DND-41 (cell line): ENCODE results near the gene VIPAS39.

Experiments
- ATAC-seq: fragments of 200-7000 bp; cut with Tn5 transposase; 3 replicates; pipeline ENCODE4 v1.9.1; 2021; ENCODE audit warnings: low read depth; ENCODE audit not compliant: insufficient read depth
- DNase-seq: peaks from one replicate; pipeline ENCODE4 v3.0.0-alpha.2; 2020
- H2AFZ ChIP-seq: 2 replicates; pipeline ENCODE4 v1.6.0; 2012; ENCODE audit warnings: low read depth, low read length
- H3K27ac ChIP-seq: 2 replicates; pipeline ENCODE4 v1.5.1; 2012; ENCODE audit warnings: low read length, inconsistent platforms
- H3K27me3 ChIP-seq: fragments of 200-600 bp; sonication (generic); 2 replicates; pipeline ENCODE4 v1.6.0; 2012; ENCODE audit warnings: low read length, mild to moderate bottlenecking, inconsistent platforms; ENCODE audit not compliant: insufficient read depth, poor library complexity
- H3K36me3 ChIP-seq: 2 replicates; pipeline ENCODE4 v1.5.1; 2012; ENCODE audit warnings: low read length, inconsistent platforms; ENCODE audit not compliant: insufficient read depth
- H3K4me1 ChIP-seq: 2 replicates; pipeline ENCODE4 v1.5.1; 2012; ENCODE audit warnings: mild to moderate bottlenecking, low read length; ENCODE audit not compliant: insufficient read depth
- H3K4me2 ChIP-seq: 2 replicates; pipeline ENCODE4 v1.6.0; 2012; ENCODE audit warnings: mild to moderate bottlenecking, moderate library complexity, low read length, inconsistent platforms; ENCODE audit not compliant: insufficient read depth
- H3K4me3 ChIP-seq, 2 experiments: fragments of 200-600 bp in 1 of 2; shearing (Covaris generic) in 1 of 2; 2 replicates each; pipeline ENCODE4 v1.5.1; 2012 to 2016; ENCODE audit warnings: inconsistent platforms in 2 of 2, low read length in 2 of 2, mild to moderate bottlenecking in 2 of 2, low read depth in 1 of 2, moderate library complexity in 1 of 2
- H3K79me2 ChIP-seq: 2 replicates; pipeline ENCODE4 v1.6.0; 2012; ENCODE audit warnings: low read length, inconsistent platforms; ENCODE audit not compliant: insufficient read depth
- H3K9ac ChIP-seq: 2 replicates; pipeline ENCODE4 v1.6.0; 2012; ENCODE audit warnings: low read depth, mild to moderate bottlenecking, inconsistent platforms, low read length, moderate library complexity
- H3K9me3 ChIP-seq: 2 replicates; pipeline ENCODE4 v1.5.1; 2012; ENCODE audit warnings: low read length, moderate library complexity, mild to moderate bottlenecking, inconsistent platforms; ENCODE audit not compliant: insufficient read depth, severe bottlenecking
- H4K20me1 ChIP-seq: 2 replicates; pipeline ENCODE4 v1.6.0; 2012; ENCODE audit warnings: low read length; ENCODE audit not compliant: insufficient read depth
- CTCF ChIP-seq: IDR thresholded peaks from 2 replicates; pipeline ENCODE4 v1.5.1; 2012; ENCODE audit warnings: borderline replicate concordance, low read length, moderate library complexity, mild to moderate bottlenecking; ENCODE audit not compliant: poor library complexity, severe bottlenecking; ENCODE audit errors: extremely low read depth
- EZH2 ChIP-seq: IDR thresholded peaks from 3 replicates; pipeline ENCODE4 v1.6.1; 2012; ENCODE audit warnings: borderline replicate concordance, low read depth, mild to moderate bottlenecking, moderate library complexity, low read length, inconsistent platforms; ENCODE audit not compliant: severe bottlenecking

The VIPAS39 gene

GRCh38 chr14:77458249-77458950, 999 bp upstream of the VIPAS39 start:
- Histone ChIP-seq H3K9me3 (no peaks in the 10 kb centered on the region), H3K9ac (peak overlapping the region; percentile 94), H4K20me1 (peaks cover 40% of the 10 kb centered on the region), H3K4me2 (peak overlapping the region; percentile 87), H3K36me3 (peaks cover 47% of the 10 kb centered on the region), H3K79me2 (peaks cover 64% of the 10 kb centered on the region), H3K4me3 (peak overlapping the region; percentile 78 to 82), H3K4me1 (peaks cover 38% of the 10 kb centered on the region), H2AFZ (peak overlapping the region; percentile 97), H3K27me3 (no peaks in the 10 kb centered on the region), H3K27ac (peak overlapping the region; percentile 99)
- ATAC-seq (peak; percentile 16; the same call in 2 of the 3 replicates), DNase-seq (peak; percentile 46)
- TF ChIP-seq EZH2 (no peak), CTCF (no peak)

- Histone ChIP-seq H3K36me3 (peaks cover 42% of the 10 kb centered on the region), H3K9me3 (no peaks in the 10 kb centered on the region), H3K79me2 (peaks cover 64% of the 10 kb centered on the region), H2AFZ (peak overlapping the region; percentile 79), H3K4me2 (peak overlapping the region; percentile 87), H3K9ac (peak overlapping the region; percentile 94), H3K27me3 (no peaks in the 10 kb centered on the region), H3K4me1 (peaks cover 38% of the 10 kb centered on the region), H3K4me3 (peak overlapping the region; percentile 78 to 82), H4K20me1 (peaks cover 31% of the 10 kb centered on the region), H3K27ac (peak overlapping the region; percentile 76)
- peak; percentile 18; the same call in 2 of the 3 replicates for ATAC-seq
- DNase-seq: no peak
- TF ChIP-seq CTCF: no peak
- no peak for TF ChIP-seq EZH2
Measured at GRCh38 chr14:77457115-77457521, 283 bp downstream of the VIPAS39 start.

- H3K4me3 ChIP-seq: peak overlapping the region; percentile 78 to 82
Measured at GRCh38 chr14:77455966-77456640, 1.3 kb downstream of the VIPAS39 start.

More at GRCh38 chr14:77455966-77456640, 1.3 kb downstream of the VIPAS39 start:
- no peak overlapping the region for H2AFZ ChIP-seq
- no peak for TF ChIP-seq CTCF
- no peak for TF ChIP-seq EZH2
- no peak for ATAC-seq
- no peaks in the 10 kb centered on the region for H3K9me3 ChIP-seq
- peaks cover 26% of the 10 kb centered on the region for H4K20me1 ChIP-seq
- peaks cover 36% of the 10 kb centered on the region for H3K4me1 ChIP-seq
- H3K79me2 ChIP-seq: peaks cover 54% of the 10 kb centered on the region
- no peak overlapping the region; the same call in 1 of the 2 replicates for H3K27ac ChIP-seq
- peak overlapping the region; percentile 94 for H3K9ac ChIP-seq
- H3K4me2 ChIP-seq: peak overlapping the region; percentile 87
- H3K27me3 ChIP-seq: no peaks in the 10 kb centered on the region
- DNase-seq: no peak
- peaks cover 42% of the 10 kb centered on the region for H3K36me3 ChIP-seq
